Calu3 (cell line): ENCODE measurements around the gene MRPL17. TPM values are rescaled to one million over a fixed set of nuclear protein-coding genes. Genes with fewer than 3 reads are reported as not detected.

Source experiments
- Bru-seq: library from RNA; stranded (reverse); fragments of 400-500 nt; gene quantifications from one replicate; lab custom pipeline; 2021; lab: Mats Ljungman, UMichigan
- BruChase-seq, 2 experiments: library from RNA; stranded (reverse); fragments of 400-500 nt; gene quantifications; one replicate each; lab custom pipeline; 2021; lab: Mats Ljungman, UMichigan
- BruUV-seq: library from RNA; stranded (reverse); fragments of 400-500 nt; replicated peaks from 2 replicates; lab custom pipeline; 2021; lab: Mats Ljungman, UMichigan
- CTCF ChIA-PET: fragments of 300-600 bp; sonication (Branson Sonifier 250); formaldehyde crosslinking; loops from one replicate; lab custom pipeline; 2022; ENCODE audit warnings: antibody characterized with exemption; lab: Charles Lee
- DNase-seq: peaks from one replicate; pipeline ENCODE4 v3.0.0; 2022
- H3K27ac Mint-ChIP-seq: one replicate; pipeline ENCODE4 v1.8.0; 2022; ENCODE audit warnings: mixed read lengths; ENCODE audit not compliant: unreplicated experiment
- H3K27me3 Mint-ChIP-seq: one replicate; pipeline ENCODE4 v1.8.0; 2022; ENCODE audit warnings: mixed read lengths; ENCODE audit not compliant: unreplicated experiment
- H3K36me3 Mint-ChIP-seq: one replicate; pipeline ENCODE4 v1.8.0; 2022; ENCODE audit warnings: mild to moderate bottlenecking, moderate library complexity, mixed read lengths; ENCODE audit not compliant: insufficient read depth, unreplicated experiment
- H3K4me1 Mint-ChIP-seq: one replicate; pipeline ENCODE4 v1.8.0; 2022; ENCODE audit warnings: mild to moderate bottlenecking, low read depth, mixed read lengths; ENCODE audit not compliant: unreplicated experiment
- H3K4me3 Mint-ChIP-seq: one replicate; pipeline ENCODE4 v1.8.0; 2022; ENCODE audit warnings: mild to moderate bottlenecking, low read depth, moderate library complexity, mixed read lengths; ENCODE audit not compliant: unreplicated experiment
- H3K9me3 Mint-ChIP-seq: one replicate; pipeline ENCODE4 v1.8.0; 2022; ENCODE audit warnings: low read depth, mixed read lengths; ENCODE audit not compliant: unreplicated experiment
- CTCF ChIP-seq: fragments of 200-600 bp; IDR thresholded peaks from one replicate; pipeline ENCODE4 v1.8.0; 2022; ENCODE audit warnings: antibody characterized with exemption; ENCODE audit not compliant: unreplicated experiment
- intact Hi-C: fragments of 100-400 bp; cut with micrococcal nuclease; formaldehyde crosslinking; loops from one replicate; pipeline ENCODE4 v1.10.0; 2022; ENCODE audit not compliant: unreplicated experiment
- long read RNA-seq: library from polyadenylated mRNA; stranded (forward); transcript quantifications from one replicate; pipeline ENCODE4 v2.0.0, GENCODE V29; 2022
- total RNA-seq: library from RNA; stranded (reverse); gene quantifications from 2 replicates; pipeline ENCODE4 v1.2.3, GENCODE V29; 2022

Gene MRPL17
- total RNA-seq = 78.2 and 84.0 TPM in 2 replicates
- Bru-seq, nascent RNA = percentile 82 among the genes with signal in this experiment
- BruChase-seq, experiment 1, labeled RNA remaining after a 6-hour chase = percentile 92 among the genes with signal in this experiment
- BruChase-seq, experiment 2, labeled RNA remaining after a 2-hour chase = percentile 92 among the genes with signal in this experiment
- long read RNA-seq, transcript MRPL17-202 (2 exons, 1,002 nt) = minor isoform, 13 of 195 reads
- long read RNA-seq, transcript MRPL17-201 (3 exons, 1,969 nt) = major isoform, 179 of 195 reads
- long read RNA-seq, partial matches to known transcripts = 0 of 195 reads
- long read RNA-seq, other reads (novel, unspliced or antisense) = 1 of 195 reads

GRCh38 chr11:6682936-6683861 is at the start of gene MRPL17:
TSS of gene MRPL17 (minus strand) at chr11:6683340. CDS start at chr11:6683296, 44 bp downstream.
- Mint-ChIP-seq H3K27me3 (peaks cover 28% of the 10 kb centered on the region), H3K4me3 (peak within 1 kb of the TSS; percentile 99), H3K9me3 (no peaks in the 10 kb centered on the region), H3K27ac (peak within 1 kb of the TSS; percentile 68), H3K4me1 (no peaks in the 10 kb centered on the region), H3K36me3 (peaks cover 27% of the 10 kb centered on the region)
- CTCF ChIA-PET = interaction anchor here (0.7 to 1.3 kb wide), 10 partner anchors 14 to 304 kb away, joined by 3 to 18 read pairs (median 4); partner anchors contain the start of genes ILK, TAF10 and TPP1
- peak; percentile 97 for DNase-seq
- BruUV-seq = no TSS peak
- peak; percentile 79 for TF ChIP-seq CTCF
- intact Hi-C loops = loop anchor here (1.0 to 2.0 kb wide), 2 partner anchors 70 to 152 kb away; partner anchors contain the start of gene TAF10

GRCh38 chr11:6727971-6728760 is 45.0 kb upstream of the MRPL17 start:
- H3K4me3 Mint-ChIP-seq = no peak overlapping the region
- intact Hi-C loops = no loop called here
- no peaks in the 10 kb centered on the region for H3K9me3 Mint-ChIP-seq
- peaks cover 3% of the 10 kb centered on the region for H3K36me3 Mint-ChIP-seq
- H3K27me3 Mint-ChIP-seq = peaks cover 65% of the 10 kb centered on the region
- H3K27ac Mint-ChIP-seq = no peak overlapping the region
- H3K4me1 Mint-ChIP-seq = no peaks in the 10 kb centered on the region
- CTCF ChIA-PET = no interaction called here
- no TSS peak for BruUV-seq
- TF ChIP-seq CTCF = no peak
- no peak for DNase-seq

DNA sequence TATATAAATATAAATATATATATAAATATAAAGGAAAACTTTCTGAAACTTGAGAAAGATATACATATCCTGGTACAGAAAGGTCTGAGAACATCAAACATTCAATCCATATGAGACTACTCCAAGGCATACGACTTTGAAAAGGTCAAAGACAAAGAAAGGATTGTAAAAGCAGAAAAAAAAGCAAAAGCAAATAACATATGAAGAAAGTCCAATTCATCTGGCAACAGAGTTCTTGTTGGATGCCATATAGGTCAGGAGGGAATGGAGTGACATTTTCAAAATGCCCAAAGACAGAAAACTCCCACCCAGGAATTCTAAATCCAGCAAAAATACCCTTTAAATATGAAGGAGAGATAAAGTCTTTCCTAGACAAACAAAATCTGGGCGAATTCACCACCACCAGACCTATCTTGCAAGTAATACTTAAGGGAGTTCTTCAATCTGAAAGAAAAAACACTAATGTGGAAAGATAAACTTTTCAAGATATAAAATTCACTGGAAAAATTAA is 42.3 kb upstream of the MRPL17 start:
- no peak for DNase-seq
- no peaks in the 10 kb centered on the region for H3K4me1 Mint-ChIP-seq
- peaks cover 91% of the 10 kb centered on the region for H3K27me3 Mint-ChIP-seq
- H3K27ac Mint-ChIP-seq = no peak overlapping the region
- no peak overlapping the region for H3K4me3 Mint-ChIP-seq
- intact Hi-C loops = no loop called here
- BruUV-seq = no TSS peak
- TF ChIP-seq CTCF = no peak
- peaks cover 9% of the 10 kb centered on the region for H3K36me3 Mint-ChIP-seq
- H3K9me3 Mint-ChIP-seq = no peaks in the 10 kb centered on the region
- CTCF ChIA-PET = no interaction called here
